SH-SY5Y (cell line): Measurements from ENCODE around the gene KHSRP.

Experiments
- GATA2 ChIP-seq: IDR thresholded peaks from 2 replicates; pipeline ENCODE4 v1.6.1; 2011; ENCODE audit warnings: mild to moderate bottlenecking, low read depth, low read length
- GATA3 ChIP-seq: IDR thresholded peaks from 2 replicates; pipeline ENCODE4 v1.6.1; 2011; ENCODE audit warnings: low read depth, mild to moderate bottlenecking, low read length, moderate library complexity

GRCh38 chr19:6465006-6465405 is 40.4 kb upstream of the KHSRP start:
- TF ChIP-seq GATA3 (no peak), GATA2 (no peak)
